ENCODE data around the gene ULK2.
A peak's percentile ranks its signal among the peaks of the same experiment; 100 is the strongest.
"Not testable (repeated sequence)": the region's sequence is repeated elsewhere in the genome, so short reads cannot be mapped to it uniquely, and the experiment has no call there.

ULK2 gene

DNA sequence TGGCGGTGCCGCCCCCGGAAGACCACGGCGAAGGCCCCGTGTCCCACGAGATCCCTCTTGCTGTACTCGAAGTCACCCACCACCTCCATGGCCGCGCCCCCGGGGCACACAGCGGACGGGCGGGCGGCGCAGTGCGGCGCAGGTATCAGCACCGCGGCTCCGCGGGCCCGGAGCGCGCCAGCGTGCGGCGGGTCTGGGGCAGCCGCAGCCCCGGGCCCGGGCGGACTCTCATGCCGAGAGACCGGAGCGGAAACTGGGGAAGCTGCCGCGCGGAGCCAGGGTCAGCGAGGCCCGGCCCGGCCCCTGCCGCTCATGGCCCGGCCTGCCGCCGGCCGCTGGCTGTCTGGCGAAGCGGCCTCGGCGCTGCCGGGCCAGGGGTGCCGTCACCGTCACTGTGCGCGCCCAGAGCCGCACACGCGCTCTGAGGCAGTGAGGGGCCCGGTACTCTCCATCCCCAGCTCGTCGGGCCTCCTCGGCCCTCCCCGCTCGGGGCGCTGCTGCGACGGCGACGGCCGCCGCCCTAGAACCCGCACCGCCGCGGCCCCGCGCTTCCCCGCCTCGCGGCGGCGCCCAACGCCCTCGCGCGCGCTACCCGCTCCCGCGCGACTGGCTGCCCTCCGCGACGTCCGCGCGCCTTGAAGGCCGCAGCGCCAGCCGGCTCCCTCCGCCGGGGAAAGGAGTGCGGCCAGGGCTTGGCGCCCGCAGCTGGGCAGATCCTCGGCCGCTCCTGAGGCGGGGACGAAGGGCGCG is at the start of gene ULK2:
TSS of gene ULK2 (minus strand) at position 608 of the 750 bp plus-strand sequence. CDS start at position 89, 519 bp downstream.
- DNase-seq: peak; percentile 6

DNA sequence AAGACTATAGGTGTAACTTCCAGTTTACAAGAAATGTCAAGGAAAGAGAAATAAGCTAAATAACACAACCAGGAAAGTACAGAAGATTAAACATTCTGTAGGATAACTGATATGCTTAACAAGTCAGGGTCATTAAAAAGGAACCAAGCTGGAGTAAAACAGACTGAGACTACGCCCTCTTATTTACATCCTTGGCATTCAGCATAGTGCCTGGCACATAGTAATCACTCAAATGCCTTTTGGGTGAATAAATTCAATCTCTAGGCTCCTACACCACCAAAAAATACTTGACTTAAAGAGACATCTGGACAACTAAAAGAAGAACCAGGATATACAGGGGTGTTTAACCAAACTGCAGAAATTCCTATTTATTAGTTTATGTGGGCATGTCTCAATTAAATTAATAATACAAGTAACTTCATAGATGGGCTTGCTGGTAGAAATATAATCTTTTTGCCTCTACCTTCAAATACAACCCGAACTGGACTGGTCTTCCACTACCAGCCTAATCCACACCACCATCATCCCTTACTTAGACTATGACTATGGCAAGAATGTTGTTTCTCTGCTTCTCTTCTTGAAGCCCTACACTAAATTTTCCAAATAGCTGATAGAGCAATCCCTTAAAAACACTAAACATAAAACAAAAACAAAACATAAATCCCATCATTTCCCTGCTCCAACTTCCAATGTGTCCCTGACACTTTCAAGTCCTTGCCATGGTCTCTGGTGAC is 47.7 kb upstream of the ULK2 start:
- DNase-seq: no peak

DNA sequence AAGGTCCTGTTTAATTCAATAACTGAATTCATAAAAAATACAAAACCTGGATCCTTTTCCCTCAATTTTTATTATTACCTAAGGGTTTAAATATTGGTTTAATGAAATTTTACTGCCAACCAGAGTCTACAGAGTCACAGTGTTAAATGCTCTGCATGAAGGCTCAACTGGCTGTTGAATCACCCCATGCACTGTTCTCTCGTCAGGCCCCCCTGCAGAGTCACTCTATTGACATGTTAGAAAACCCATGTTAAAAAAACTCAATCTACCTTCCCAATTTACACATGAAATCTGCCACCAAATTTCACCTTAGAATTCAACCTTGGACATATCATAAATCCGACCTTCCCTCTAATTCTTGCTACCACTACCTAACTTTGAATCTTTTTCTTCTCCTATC is 43.3 kb upstream of the ULK2 start:
- no peak for DNase-seq

DNA sequence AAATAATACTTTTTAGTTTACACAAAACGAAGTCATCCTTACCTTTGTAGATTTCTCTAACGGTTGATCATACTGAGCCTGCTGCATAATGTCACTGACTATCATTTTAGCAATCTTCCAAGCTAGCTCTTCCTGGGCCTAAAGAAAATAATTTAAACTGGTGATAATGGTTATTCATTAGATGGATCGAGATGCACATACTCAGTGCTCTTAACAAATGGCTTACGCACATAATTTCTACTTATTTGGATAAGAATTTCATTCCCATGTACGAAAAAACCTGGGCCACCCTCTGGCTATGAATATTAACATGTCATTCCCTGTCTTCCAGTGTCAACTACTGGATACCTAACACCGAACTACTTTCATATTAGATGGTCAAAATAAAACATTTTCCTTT is 41.4 kb upstream of the ULK2 start:
- DNase-seq: no peak

DNA sequence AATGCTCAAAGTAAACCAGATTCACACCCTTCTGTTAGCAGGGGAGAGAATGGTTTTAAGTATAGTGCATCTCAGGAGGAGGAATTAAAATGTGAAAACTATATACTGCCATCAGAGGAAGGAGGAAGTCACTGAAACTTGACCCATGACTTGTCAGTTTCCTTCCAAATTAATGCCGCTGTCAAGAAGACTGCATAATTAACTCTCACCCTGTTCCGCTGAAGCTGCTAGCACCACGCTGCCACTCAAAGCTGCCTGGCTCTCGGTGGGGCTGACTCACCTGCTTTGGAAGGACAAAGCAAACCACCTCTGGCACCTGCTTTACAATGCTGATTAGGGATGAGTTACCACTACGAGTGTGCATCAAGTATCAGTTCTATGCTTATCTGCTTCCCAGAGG is 37.8 kb upstream of the ULK2 start:
- peak; percentile 3 for DNase-seq

DNA sequence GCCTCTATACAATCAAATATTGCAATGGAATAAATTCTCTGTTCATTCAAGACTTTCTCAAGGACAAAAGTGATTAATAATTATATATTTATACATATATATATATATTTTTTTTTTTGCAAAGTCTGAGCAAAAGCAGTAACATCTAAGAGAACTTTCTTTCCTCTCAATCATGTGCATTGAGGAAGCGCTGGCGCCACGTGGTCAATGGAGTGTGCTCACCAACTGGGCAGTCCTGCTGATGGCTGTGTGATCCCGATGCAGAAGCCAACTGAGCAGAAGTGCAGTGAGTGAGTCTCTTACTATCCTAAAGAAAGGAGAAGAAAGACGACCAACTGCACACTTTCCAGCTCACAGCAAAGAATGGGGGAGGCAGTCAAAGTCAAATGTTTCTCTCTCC is 37.2 kb upstream of the ULK2 start:
- DNase-seq: no peak

DNA sequence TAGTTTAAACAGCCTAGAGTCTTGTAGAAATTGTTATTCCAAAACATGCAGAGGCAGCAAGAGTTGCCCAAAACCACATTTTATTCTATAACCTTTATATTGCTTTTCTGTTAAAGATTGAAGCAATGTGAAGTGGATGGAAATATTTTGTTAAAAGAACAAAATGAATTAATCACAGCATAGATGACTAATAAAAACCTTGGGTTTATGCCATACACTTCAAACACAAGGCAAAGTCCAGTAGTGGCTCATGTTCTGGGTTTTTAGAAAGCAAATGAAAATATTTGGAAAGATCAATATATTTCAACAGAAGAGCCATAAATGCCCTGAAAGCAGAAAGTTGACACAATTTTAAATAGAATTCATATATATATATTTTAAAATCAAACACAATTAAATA is 36.7 kb upstream of the ULK2 start:
- DNase-seq: no peak

DNA sequence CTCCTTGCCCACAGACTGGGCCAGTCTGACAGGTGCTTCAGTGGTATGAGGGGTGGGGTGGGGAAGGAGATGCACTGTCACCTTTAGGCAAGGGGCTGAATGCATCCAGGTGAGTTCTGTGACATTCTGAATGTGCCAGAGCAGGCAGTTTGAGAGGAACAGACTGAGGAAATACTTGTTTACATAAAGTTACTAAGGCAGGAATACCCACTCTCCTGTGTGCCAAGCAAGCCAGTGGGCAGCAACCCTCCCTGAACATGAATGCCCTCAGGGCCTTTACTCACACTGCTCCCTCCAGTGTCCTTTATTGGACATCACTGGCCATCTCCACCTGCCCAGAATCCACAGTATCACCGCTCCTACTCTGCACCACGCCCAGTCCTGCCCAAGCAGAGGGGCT is 33.1 kb upstream of the ULK2 start:
- no peak for DNase-seq

DNA sequence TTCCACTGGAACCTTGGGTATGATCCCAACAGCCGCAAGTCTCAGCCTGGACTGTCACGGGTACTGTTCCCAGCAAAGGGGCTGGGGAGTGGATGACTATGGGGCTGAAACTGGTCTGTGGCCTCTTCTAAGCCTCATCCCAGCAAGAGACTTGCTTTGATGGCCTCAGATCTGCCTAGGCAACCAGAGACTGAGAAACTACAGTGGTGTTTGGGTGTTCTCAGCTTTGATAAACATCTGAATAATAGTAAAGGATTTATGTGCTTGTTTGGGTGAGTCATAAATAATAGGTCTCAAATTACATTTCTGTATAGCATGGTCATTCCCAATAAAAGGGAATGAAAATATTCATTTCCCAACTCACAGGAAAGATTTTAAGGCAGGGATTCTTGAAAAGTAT is 30.2 kb upstream of the ULK2 start:
- DNase-seq: no peak

DNA sequence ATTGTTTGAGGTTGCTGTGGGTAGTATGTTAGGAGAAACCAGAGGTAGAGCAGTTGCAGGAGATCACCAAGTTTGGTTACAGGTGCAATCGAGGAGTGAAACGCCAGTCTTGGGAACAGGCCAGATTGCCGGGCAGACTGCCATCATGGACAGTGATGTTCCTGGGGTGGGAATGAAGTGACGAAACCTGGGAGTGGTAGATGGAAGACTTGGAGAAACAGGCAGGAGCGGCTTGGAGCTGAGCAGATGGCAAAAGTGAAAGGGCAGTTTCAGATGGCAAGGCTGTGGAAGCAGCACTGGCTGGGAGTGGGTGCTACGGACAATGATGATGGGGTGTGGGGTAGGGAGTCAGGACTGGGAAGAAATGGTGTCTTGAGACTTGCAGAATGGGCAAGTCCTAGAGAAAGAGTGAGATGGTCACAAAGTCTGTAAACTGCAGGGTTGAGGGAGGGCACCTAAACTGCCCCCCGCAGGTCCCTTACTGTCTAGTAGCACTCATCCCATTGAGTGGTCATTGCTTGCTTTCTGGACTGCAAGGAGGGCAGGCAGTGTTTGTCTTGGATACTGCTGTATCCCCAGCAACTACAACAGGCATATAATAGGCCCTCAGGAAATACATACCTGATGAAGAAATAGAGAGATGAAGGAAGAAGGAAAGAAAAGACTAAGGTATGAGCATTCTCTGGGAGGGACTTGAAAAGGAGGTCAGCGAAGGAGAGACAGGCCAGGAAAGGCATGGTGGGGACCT is 29.5 kb upstream of the ULK2 start:
- no peak for DNase-seq

DNA sequence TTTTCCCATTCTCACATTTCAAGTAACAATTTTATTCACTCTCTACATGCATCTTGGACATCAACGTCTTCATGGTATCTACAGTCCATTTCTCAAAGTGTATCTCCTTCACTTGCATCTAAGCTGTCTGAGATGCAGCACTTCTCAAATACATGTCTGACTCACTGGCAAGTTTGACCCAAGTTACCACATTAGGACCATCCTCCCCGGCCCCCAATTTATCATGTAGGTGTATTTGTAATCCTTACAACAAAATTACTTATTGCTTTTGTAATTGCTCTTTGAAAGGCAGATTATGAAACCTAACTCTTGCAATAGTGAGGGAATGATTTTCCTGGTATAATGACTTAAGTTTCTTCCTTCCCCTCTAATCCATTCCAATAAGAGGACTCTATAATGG is 28.9 kb upstream of the ULK2 start:
- DNase-seq: no peak

DNA sequence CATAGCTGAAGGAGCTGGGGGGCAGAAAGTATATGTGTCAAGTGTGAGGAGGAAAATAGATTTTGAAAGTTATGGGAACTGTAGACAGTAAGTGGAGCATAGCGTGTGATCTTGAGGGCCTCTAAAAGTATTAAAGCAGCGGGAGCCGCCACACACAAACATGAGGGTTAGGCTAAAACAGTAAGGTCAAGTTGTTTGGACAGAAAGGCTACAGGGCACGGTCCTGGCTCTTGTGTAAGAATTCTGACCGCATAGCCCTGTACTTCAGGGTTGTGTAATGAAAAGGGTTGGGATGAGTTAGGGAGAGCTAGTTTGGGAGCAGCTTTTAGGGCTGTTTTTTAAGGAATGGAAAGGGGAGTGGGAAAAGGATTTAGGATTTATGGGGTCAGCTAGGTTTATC is 22.8 kb upstream of the ULK2 start:
- not testable (repeated sequence) for DNase-seq

DNA sequence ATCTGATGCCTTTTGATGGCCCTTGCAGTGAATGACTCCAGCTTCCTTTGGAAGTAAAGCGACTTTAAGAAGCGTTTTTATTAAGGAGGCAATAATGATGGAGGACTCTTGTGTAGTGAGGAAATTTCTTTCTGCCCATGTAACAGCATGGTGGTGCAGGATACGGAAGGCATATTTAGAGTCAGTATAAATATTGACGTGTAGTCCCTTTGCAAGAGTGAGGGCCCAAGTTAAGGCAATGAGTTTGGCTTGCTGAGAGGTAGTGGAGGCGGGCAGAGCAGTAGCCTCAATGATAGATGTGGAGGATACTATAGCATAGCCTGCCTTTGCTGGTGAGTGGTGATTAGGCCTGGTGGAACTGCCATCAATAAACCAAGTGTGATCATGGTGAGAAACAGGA is 22.3 kb upstream of the ULK2 start:
- DNase-seq: not testable (repeated sequence)

DNA sequence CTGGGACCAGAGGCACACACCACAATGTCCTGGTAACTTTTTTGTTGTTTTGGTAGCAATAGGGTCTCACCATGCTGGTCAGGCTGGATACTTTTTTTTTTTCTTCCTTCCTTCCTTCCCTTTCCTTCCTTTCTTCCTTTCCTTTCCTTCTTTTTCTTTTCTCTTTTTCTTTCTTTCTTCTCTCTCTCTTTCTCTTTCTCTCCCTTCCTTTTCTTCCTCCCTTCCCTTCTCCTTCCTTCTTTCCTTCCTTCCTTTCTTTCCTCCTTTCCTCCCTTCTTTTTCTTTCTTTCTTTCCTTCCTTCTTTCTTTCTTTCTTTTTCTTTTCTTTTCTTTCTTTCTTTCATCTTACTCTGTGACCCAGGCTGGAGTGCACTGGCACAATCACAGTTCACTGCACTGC is 18.4 kb upstream of the ULK2 start:
- no peak for DNase-seq

DNA sequence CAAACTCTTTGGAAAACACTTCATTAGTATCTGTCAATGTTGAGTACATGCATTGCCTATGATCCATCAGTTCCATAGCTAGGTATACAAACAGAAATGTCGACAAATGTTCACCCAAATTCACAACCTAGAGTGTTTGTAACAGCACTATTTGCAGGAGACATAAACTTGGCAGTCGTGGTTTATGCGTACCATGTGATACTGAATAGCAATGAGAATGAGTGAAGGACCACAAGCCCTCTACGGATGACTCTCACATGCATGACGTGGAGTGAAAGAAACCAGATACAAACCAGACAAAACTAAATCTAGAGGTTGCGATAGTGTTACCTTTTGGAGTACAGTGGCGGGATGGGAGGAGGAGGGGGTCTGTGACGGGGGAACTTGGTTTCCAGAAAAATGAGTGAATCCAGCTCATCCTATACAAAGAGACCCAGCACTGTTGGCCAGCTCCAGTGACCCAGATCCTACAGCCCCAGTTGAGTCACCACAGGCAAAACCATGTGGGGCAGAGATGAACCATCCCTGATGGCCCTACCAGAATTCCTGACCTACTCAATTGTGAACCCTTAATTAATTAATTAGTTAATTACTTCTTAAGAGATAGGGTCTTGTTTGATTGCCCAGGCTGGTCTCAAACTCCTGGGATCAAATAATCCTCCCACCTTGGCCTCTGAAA is 15.9 kb upstream of the ULK2 start:
- DNase-seq: no peak

DNA sequence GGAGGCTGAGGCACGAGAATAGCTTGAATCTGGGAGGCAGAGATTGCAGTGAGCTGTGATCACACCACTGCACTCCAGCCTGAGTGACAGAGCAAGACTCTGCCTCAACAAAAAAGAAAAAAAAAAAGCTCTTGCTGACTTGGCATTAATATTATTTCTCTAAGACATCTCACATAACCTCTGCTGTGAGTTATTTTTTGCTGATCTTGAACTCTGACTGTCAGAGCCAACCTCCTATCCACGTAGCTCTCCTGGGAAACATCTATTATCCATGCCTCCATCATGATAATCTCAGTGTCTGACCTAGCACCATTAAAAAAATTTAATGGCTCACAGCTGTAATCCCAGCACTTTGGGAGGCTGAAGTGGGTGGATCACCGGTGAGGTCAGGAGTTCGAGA is 12.7 kb upstream of the ULK2 start:
- DNase-seq: no peak

DNA sequence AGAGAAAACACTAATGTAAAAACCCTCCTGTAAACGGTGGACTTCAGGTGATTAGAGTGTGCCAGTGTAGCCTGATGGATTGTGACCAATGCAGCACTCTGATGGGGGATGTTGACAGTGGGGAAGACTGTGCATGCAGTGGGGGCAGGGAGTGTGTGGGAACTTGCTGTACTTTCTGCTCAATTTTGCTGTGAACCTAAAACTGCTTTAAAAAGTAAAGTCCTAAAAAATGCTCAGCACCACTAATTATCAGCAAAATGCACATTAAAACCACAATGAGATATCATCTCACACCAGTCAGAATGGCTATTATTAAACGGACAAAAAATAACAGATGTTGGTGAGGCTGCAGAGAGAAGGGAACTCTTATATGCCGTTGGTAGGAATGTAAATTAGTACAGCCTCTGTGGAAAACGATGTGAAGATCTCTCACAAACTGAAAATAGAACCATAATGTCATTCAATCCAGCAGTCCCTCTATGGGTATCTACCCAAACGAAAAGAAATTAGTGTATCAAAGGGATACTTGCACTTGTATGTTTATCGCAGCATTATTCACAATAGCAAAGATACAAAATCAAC is 9.7 kb upstream of the ULK2 start:
- no peak for DNase-seq

DNA sequence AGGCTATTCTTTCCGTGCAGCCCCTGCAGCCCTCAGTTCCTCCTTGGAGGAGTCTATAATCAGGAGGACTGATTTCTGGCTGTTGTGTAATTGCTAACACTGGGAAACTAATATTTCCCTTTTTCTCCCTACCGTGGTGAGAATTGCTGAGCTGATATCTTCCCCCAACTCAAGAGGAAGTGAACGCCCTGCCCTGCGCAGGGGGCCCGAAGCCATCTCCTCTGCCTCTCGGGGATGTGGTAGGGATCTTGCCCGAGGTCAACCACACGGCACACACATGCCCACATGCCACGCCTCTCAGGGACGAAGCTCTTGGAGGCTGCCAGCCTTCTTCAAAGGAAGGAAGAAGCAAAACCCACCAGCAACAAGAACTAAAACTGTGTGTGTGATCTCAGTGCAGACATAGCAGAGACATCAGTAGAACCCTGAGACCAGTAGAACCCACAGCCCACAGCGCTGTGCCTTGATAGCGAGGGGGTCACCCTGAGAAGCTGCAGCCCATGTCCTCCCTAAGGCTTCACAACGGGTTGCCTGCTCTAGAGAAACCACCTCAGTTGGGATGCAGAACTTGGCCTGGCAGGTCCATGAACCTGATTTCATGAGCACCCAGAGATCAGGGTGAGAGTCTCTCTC is 8.9 kb upstream of the ULK2 start:
- DNase-seq: no peak

DNA sequence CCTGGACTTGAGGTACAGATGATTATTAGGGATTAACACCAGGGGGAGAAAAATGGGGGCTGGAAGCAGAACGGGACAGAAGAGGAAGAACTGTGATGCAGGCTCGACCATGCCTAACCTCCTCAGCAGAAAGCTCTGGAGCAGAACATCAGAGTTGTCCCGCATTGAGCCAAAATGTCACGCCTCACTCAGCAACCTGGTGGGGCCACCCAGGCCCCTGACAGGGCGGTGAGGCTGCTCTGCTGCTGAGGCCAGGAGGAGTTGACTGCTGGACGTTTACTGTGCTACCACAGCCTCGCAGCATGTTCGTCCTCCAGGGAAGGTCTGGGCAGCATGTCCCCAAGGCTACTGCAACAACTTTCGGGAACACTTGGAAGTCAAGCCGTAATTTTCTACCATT is 6.5 kb upstream of the ULK2 start:
- no peak for DNase-seq

DNA sequence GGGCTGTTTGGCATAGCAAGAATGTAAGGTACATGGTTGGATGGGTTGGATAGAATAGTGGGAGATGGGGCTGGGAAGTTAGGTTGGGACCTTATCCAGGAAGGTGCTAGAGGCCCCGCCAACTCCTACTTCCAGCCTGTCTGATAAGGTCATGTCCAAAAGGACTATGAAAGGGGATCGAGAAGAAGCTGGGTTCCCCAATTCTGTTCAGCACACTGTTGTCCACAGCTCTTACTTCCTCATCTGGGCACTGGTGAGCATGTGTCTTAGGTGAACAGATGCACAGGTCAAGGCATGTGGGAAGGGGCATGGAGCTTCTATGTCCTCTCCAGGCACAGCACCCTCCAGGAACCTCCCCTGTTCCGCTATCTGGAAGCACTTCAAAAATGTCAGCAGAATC is 5.6 kb upstream of the ULK2 start:
- DNase-seq: no peak

DNA sequence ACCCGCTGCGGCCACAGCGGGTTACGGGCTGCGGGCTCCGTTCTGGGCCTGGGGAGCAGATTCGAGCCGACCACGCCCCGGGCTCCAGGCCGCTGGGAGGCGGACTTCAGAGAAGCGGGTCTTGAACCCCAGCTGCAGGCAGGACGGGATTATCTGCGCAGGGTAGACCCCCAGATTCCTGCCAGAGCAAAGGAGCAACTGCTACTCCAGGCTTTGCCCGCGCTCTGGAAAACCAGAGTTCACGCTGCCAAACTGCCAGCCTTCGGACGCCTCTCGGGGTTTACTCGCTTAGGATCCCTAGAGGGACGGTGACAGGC is 301 bp upstream of the ULK2 start:
- DNase-seq: no peak

DNA sequence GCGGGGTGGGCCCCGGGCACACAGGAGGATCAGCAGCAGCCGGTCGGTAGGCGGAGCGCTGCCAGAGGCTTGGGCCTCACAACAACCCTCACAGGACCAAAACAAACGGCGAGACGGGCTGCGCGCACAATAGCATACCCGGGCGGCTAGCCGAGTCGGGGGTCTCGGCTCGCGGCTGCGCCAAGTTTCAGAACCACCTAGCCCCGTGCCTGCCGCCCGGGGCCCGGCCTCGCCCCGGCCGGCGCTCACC is 732 bp downstream of the ULK2 start:
- no peak for DNase-seq

DNA sequence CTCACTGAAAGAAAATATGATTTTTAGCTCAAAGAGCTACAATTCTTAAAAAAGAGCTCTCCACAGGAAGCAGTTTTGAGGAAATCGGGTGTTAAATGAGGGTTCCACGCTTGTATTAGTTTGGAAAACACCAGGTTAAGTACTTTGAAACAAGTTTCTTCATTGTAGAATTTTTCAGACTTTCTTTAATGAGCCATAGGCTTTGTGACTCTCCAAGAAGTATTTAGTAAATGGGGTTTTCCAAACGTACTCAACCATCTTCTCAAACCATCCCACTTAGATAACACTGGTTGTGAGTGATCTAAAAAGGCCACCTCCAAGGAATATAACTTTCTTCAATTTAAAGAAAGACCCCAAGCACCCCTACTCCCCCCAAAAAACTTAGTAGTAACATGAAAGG is 2.7 kb downstream of the ULK2 start:
- no peak for DNase-seq

Measured in NCI-H774 (cell line).